ENCODE measurements around the gene NUP205.

DNA sequence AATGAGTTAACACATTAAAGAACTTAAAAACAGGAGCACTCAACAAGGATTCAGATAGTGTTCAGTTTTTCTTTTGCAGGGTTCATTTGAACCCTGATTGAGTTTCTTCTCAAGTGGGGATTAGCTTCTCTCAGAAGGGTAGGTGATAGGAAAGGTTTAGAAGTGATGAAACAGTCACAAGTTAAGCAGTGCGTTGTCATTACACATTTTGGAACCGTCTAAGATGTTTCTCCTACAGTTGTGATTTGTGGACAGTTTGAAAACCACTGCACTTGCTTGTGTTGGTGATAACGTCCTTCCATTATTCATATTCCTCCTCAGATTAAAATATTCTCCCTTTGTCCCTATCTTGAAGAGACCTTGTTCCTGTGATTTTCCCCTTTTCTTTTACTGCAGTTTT is 107.3 kb downstream of the NUP205 start:
- TF ChIP-seq, protein P1, sequence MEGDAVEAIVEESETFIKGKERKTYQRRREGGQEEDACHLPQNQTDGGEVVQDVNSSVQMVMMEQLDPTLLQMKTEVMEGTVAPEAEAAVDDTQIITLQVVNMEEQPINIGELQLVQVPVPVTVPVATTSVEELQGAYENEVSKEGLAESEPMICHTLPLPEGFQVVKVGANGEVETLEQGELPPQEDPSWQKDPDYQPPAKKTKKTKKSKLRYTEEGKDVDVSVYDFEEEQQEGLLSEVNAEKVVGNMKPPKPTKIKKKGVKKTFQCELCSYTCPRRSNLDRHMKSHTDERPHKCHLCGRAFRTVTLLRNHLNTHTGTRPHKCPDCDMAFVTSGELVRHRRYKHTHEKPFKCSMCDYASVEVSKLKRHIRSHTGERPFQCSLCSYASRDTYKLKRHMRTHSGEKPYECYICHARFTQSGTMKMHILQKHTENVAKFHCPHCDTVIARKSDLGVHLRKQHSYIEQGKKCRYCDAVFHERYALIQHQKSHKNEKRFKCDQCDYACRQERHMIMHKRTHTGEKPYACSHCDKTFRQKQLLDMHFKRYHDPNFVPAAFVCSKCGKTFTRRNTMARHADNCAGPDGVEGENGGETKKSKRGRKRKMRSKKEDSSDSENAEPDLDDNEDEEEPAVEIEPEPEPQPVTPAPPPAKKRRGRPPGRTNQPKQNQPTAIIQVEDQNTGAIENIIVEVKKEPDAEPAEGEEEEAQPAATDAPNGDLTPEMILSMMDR (conservative IDR thresholded peaks at IDR 0.05; ENCODE audit: low read depth, low read length), result no peak
- no peak for TF ChIP-seq EZH2 (IDR thresholded peaks at IDR 0.05; ENCODE audit: low read length, unreplicated experiment)
